HG03045 (cell line): ENCODE data around the gene CHD5.
A peak's percentile ranks its signal among the peaks of the same experiment; 100 is the strongest.
"Not testable (repeated sequence)": the region's sequence is repeated elsewhere in the genome, so short reads cannot be mapped to it uniquely, and the experiment has no call there.

Source experiments
- ATAC-seq: cut with Tn5 transposase; IDR thresholded peaks from one replicate; pipeline ENCODE4 v1.9.1; 2021; ENCODE audit warnings: mild to moderate bottlenecking, moderate library complexity; ENCODE audit not compliant: unreplicated experiment

The CHD5 gene

GRCh38 chr1:6180268-6180706 lies at the start of gene CHD5:
TSS of gene CHD5 (minus strand) at chr1:6180321. CDS start at chr1:6180023, 298 bp downstream.
- ATAC-seq, result no peak

- no peak for ATAC-seq
Measured at GRCh38 chr1:6225651-6226050, 45.5 kb upstream of the CHD5 start.

- ATAC-seq, result no peak
Measured at GRCh38 chr1:6224718-6225117, 44.6 kb upstream of the CHD5 start.

- ATAC-seq, result no peak
Measured at GRCh38 chr1:6223617-6224016, 43.5 kb upstream of the CHD5 start.

- no peak for ATAC-seq
Measured at GRCh38 chr1:6222636-6223035, 42.5 kb upstream of the CHD5 start.

- ATAC-seq, result no peak
Measured at GRCh38 chr1:6221210-6221784, 41.2 kb upstream of the CHD5 start.

GRCh38 chr1:6220236-6220635 lies 40.1 kb upstream of the CHD5 start:
- ATAC-seq, result no peak

GRCh38 chr1:6219641-6220040 lies 39.5 kb upstream of the CHD5 start:
- ATAC-seq, result not testable (repeated sequence)

- ATAC-seq, result no peak
Measured at GRCh38 chr1:6218375-6219164, 38.4 kb upstream of the CHD5 start.

GRCh38 chr1:6212193-6212959 lies 32.3 kb upstream of the CHD5 start:
- no peak for ATAC-seq

- no peak for ATAC-seq
Measured at GRCh38 chr1:6211731-6212130, 31.6 kb upstream of the CHD5 start.

GRCh38 chr1:6210591-6211355 lies 30.7 kb upstream of the CHD5 start:
- ATAC-seq, result no peak

- ATAC-seq, result no peak
Measured at GRCh38 chr1:6209661-6210580, 29.8 kb upstream of the CHD5 start.

GRCh38 chr1:6208723-6209660 lies 28.9 kb upstream of the CHD5 start:
- ATAC-seq, result no peak

- no peak for ATAC-seq
Measured at GRCh38 chr1:6207921-6208320, 27.8 kb upstream of the CHD5 start.

GRCh38 chr1:6207075-6207885 lies 27.2 kb upstream of the CHD5 start:
- no peak for ATAC-seq

GRCh38 chr1:6206520-6206855 lies 26.4 kb upstream of the CHD5 start:
- peak; percentile 1 for ATAC-seq

- peak; percentile 60 for ATAC-seq
Measured at GRCh38 chr1:6205849-6206519, 25.9 kb upstream of the CHD5 start, which contains the start of gene RNF207. TSS of gene RNF207 (plus strand) at chr1:6206119. CDS start at chr1:6206536, 417 bp downstream.
